Progenitor cell of endocrine pancreas (in vitro differentiated cells): ENCODE measurements around the gene PTPRM. TPM values are rescaled to one million over a fixed set of nuclear protein-coding genes. Genes with fewer than 3 reads are reported as not detected.

Experiments used
- DNase-seq: peaks from one replicate; pipeline ENCODE4 v3.0.0; 2021; ENCODE audit warnings: low spot score; ENCODE audit not compliant: unreplicated experiment
- H3K27ac Mint-ChIP-seq: 2 replicates; pipeline ENCODE4 v1.8.0; 2021; ENCODE audit warnings: mild to moderate bottlenecking, moderate library complexity, mixed read lengths
- H3K27me3 Mint-ChIP-seq: 2 replicates; pipeline ENCODE4 v1.8.0; 2021; ENCODE audit warnings: mixed read lengths
- H3K36me3 Mint-ChIP-seq: 2 replicates; pipeline ENCODE4 v1.8.0; 2022; ENCODE audit warnings: mixed read lengths; ENCODE audit not compliant: insufficient read depth
- H3K4me1 Mint-ChIP-seq: 2 replicates; pipeline ENCODE4 v1.8.0; 2021; ENCODE audit warnings: low read depth, mixed read lengths
- H3K4me3 Mint-ChIP-seq: 2 replicates; pipeline ENCODE4 v1.8.0; 2021; ENCODE audit warnings: low read depth, mild to moderate bottlenecking, moderate library complexity, mixed read lengths
- H3K9me3 Mint-ChIP-seq: 2 replicates; pipeline ENCODE4 v1.8.0; 2021; ENCODE audit warnings: low read depth, mixed read lengths
- total RNA-seq: library from RNA; stranded (reverse); gene quantifications from 2 replicates; pipeline ENCODE4 v1.2.1, GENCODE V29; 2021
- TF ChIP-seq, protein P1 (sequence below): fragments of 200-600 bp; sonication (generic); IDR thresholded peaks from one replicate; pipeline ENCODE4 v1.5.0; 2021; ENCODE audit warnings: antibody characterized with exemption, mild to moderate bottlenecking; ENCODE audit not compliant: unreplicated experiment

Gene PTPRM
- total RNA-seq, 1 donor from 2014 or later, result 23.2 TPM

DNA sequence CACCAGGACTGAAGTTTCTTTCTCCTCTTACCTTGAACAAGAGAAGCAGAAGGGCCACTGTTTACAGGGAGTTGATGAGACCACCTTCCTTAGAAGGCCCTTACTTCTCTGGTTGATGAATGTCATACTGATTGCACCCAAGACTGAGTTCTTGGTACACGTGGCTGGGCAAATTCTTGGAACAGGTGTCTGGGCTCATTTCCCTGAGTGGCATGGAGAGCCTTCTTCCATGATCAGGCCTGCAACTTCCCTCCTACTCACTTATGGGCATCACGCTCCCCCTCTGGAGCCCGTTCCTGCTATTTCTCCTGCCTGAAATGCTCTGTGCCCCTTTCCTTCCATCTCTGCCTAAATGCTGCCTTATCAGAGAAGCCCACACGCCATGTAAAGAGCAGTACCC, 110.3 kb downstream of the PTPRM start:
- Mint-ChIP-seq H3K4me1 (no peaks in the 10 kb centered on the region), H3K27me3 (no peaks in the 10 kb centered on the region), H3K9me3 (no peaks in the 10 kb centered on the region), H3K27ac (no peak overlapping the region), H3K36me3 (no peaks in the 10 kb centered on the region), H3K4me3 (no peak overlapping the region)
- TF ChIP-seq, protein P1, sequence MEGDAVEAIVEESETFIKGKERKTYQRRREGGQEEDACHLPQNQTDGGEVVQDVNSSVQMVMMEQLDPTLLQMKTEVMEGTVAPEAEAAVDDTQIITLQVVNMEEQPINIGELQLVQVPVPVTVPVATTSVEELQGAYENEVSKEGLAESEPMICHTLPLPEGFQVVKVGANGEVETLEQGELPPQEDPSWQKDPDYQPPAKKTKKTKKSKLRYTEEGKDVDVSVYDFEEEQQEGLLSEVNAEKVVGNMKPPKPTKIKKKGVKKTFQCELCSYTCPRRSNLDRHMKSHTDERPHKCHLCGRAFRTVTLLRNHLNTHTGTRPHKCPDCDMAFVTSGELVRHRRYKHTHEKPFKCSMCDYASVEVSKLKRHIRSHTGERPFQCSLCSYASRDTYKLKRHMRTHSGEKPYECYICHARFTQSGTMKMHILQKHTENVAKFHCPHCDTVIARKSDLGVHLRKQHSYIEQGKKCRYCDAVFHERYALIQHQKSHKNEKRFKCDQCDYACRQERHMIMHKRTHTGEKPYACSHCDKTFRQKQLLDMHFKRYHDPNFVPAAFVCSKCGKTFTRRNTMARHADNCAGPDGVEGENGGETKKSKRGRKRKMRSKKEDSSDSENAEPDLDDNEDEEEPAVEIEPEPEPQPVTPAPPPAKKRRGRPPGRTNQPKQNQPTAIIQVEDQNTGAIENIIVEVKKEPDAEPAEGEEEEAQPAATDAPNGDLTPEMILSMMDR, result no peak
- no peak for DNase-seq

DNA sequence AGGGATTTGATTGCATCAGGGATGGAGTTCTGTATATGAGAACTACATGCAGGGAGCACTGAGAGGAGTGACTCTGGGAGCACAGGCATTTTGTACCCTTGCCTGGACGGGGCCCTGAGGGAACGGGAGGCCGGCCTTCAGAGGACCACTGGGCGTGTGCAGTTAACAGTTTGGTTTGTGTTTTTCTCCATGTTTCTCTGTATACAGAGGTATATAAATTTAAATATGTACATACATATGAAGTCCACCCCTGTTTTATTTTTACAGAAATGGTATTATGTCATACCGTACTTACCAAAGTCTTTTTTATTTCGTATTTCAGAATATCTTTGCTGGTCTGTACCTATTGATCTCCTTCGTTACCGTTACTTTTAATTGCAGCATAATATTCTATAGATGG, 111.3 kb downstream of the PTPRM start:
- TF ChIP-seq, protein P1, result no peak
- Mint-ChIP-seq H3K27ac (no peak overlapping the region), H3K9me3 (no peaks in the 10 kb centered on the region), H3K4me3 (no peak overlapping the region), H3K4me1 (no peaks in the 10 kb centered on the region), H3K36me3 (no peaks in the 10 kb centered on the region), H3K27me3 (no peaks in the 10 kb centered on the region)
- DNase-seq, result no peak

DNA sequence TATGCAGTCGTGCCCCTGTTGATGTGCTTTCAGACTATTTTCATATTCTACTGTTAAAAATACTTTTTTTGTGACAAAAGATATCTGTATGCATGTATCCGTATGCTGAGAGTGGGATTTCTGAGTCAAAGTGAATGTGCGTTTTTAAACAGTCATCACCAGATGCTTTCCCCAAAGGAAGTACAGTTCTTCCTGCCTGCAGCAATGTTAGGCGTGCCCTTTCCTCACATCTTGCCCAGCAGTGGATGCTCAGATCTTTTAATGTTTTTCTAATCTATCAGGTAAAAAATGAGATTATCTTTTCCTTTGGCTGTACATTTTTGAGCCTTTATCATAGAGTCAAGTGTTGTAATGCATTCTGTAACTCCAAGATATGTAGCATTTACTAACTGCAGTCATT, 111.7 kb downstream of the PTPRM start:
- no peak overlapping the region for H3K4me3 Mint-ChIP-seq
- H3K27me3 Mint-ChIP-seq, result no peaks in the 10 kb centered on the region
- no peak overlapping the region for H3K27ac Mint-ChIP-seq
- TF ChIP-seq, protein P1, result no peak
- no peaks in the 10 kb centered on the region for H3K4me1 Mint-ChIP-seq
- H3K36me3 Mint-ChIP-seq, result no peaks in the 10 kb centered on the region
- DNase-seq, result no peak
- H3K9me3 Mint-ChIP-seq, result no peaks in the 10 kb centered on the region

DNA sequence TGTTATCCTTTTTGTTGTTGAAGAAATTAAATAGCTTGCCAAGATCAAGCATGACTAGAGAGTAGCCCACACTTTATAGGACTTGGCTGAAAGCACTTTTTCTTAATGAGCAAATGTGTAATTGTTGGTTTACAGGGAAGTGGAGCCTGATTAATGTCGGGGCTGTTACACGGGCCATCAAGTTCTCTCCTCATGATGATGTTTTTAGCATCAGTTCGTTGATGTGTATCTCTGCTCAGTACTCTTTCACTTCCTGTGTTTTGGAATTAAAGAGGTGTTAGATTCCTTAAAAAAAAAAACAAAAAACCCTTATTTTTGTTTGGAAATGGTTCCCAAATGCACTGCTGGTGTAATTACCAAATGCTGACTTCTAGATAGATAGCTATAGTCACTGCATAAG, 114.2 kb downstream of the PTPRM start:
- TF ChIP-seq, protein P1, result no peak
- H3K9me3 Mint-ChIP-seq, result no peaks in the 10 kb centered on the region
- no peaks in the 10 kb centered on the region for H3K27me3 Mint-ChIP-seq
- H3K4me1 Mint-ChIP-seq, result no peaks in the 10 kb centered on the region
- H3K27ac Mint-ChIP-seq, result no peak overlapping the region
- no peaks in the 10 kb centered on the region for H3K36me3 Mint-ChIP-seq
- H3K4me3 Mint-ChIP-seq, result no peak overlapping the region
- no peak for DNase-seq

DNA sequence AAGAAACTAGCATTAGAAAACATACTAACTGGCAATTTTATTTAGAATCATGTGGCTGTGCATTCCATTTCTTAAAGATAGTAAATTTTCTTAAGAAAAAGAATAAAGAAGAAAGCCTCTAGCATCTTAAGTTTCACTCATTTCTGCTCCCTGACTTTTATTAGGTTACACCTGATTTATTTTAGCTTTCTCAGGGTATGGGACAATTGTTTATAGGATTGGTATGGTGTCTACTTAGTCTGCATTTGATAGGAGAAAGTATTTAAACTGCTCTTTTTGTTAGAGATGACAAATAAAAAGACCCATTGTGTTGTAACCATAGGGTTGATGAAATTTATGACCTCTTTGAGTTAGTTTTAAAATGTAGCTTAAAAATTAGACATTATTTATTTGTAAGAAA, 115.2 kb downstream of the PTPRM start:
- H3K4me1 Mint-ChIP-seq, result no peaks in the 10 kb centered on the region
- H3K27ac Mint-ChIP-seq, result no peak overlapping the region
- no peak for DNase-seq
- TF ChIP-seq, protein P1, result no peak
- no peaks in the 10 kb centered on the region for H3K36me3 Mint-ChIP-seq
- H3K4me3 Mint-ChIP-seq, result no peak overlapping the region
- H3K27me3 Mint-ChIP-seq, result no peaks in the 10 kb centered on the region
- no peaks in the 10 kb centered on the region for H3K9me3 Mint-ChIP-seq

DNA sequence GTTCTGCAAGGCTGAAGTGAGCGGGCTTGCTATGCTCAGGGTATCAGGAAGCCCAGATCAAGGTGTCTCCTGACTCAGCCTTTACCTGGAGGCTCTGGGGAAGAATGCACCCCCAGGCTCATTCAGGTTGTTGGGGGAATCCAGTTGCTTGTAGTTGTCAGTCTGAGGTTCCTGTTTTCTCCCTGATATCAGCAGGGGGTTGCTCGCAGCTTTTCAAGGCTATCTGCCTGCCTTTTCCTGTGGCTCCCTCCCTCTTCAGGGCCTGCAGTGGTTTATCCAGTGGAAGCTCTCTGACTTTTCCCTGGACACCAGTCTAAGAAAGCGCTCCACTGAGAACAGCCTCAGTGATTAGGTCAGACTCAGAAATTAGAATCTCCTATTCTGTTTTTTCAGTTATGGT, 116.6 kb downstream of the PTPRM start:
- H3K4me3 Mint-ChIP-seq, result no peak overlapping the region
- DNase-seq, result no peak
- no peaks in the 10 kb centered on the region for H3K36me3 Mint-ChIP-seq
- no peaks in the 10 kb centered on the region for H3K27me3 Mint-ChIP-seq
- no peak overlapping the region for H3K27ac Mint-ChIP-seq
- no peaks in the 10 kb centered on the region for H3K9me3 Mint-ChIP-seq
- no peaks in the 10 kb centered on the region for H3K4me1 Mint-ChIP-seq
- TF ChIP-seq, protein P1, result no peak
